PFSK-1 (cell line): ENCODE results near the gene FAM216B.

ENCODE experiments used
- FOXP2 ChIP-seq: optimal IDR thresholded peaks from 2 replicates; pipeline ENCODE3; 2011; ENCODE audit warnings: borderline replicate concordance, control low read depth, inconsistent platforms; ENCODE audit not compliant: insufficient read depth; ENCODE audit errors: extremely low read length, extremely low read depth
- POLR2AphosphoS5 ChIP-seq: IDR thresholded peaks from 2 replicates; pipeline ENCODE4 v1.6.1; 2012; ENCODE audit warnings: low read depth, mild to moderate bottlenecking, control low read depth, low read length, moderate library complexity
- REST ChIP-seq, 2 experiments: IDR thresholded peaks; 2 replicates each; pipeline versions ENCODE4 v1.6.1 to v1.8.0; 2011 to 2012; ENCODE audit warnings: low read depth in 2 of 2, low read length in 2 of 2, control low read depth in 1 of 2, inconsistent platforms in 1 of 2, mild to moderate bottlenecking in 1 of 2, moderate library complexity in 1 of 2; ENCODE audit not compliant: insufficient read depth in 1 of 2
- SIN3A ChIP-seq: IDR thresholded peaks from 2 replicates; pipeline ENCODE4 v1.6.1; 2012; ENCODE audit warnings: mild to moderate bottlenecking, low read length, moderate library complexity, borderline replicate concordance; ENCODE audit not compliant: insufficient read depth
- TAF1 ChIP-seq: IDR thresholded peaks from 2 replicates; pipeline ENCODE4 v1.6.1; 2012; ENCODE audit warnings: low read length, control low read depth, borderline replicate concordance; ENCODE audit not compliant: insufficient read depth

The FAM216B gene

GRCh38 chr13:42808341-42808940 is 27.1 kb downstream of the FAM216B start:
- no peak for TF ChIP-seq FOXP2

GRCh38 chr13:42812316-42812715 is 30.9 kb downstream of the FAM216B start:
- TF ChIP-seq FOXP2 (no peak), POLR2AphosphoS5 (no peak)

GRCh38 chr13:42814868-42815267 is 33.5 kb downstream of the FAM216B start:
- TF ChIP-seq POLR2AphosphoS5: no peak
- no peak for TF ChIP-seq SIN3A
- no peak for TF ChIP-seq FOXP2
- no peak for TF ChIP-seq TAF1
- no peak for TF ChIP-seq REST (IDR thresholded peaks at IDR 0.05; ENCODE audit: insufficient read depth in 1 of 2, low read depth in 2 of 2, low read length in 2 of 2)

GRCh38 chr13:42815681-42816080 is 34.3 kb downstream of the FAM216B start:
- TF ChIP-seq SIN3A: no peak
- TF ChIP-seq REST (IDR thresholded peaks at IDR 0.05; ENCODE audit: insufficient read depth in 1 of 2, low read depth in 2 of 2, low read length in 2 of 2): no peak
- no peak for TF ChIP-seq TAF1
- no peak for TF ChIP-seq FOXP2

GRCh38 chr13:42816538-42816937 is 35.2 kb downstream of the FAM216B start:
- TF ChIP-seq SIN3A (no peak), TAF1 (no peak), REST (IDR thresholded peaks at IDR 0.05; ENCODE audit: insufficient read depth in 1 of 2, low read depth in 2 of 2, low read length in 2 of 2) (no peak), POLR2AphosphoS5 (no peak), FOXP2 (no peak)

GRCh38 chr13:42820451-42820850 is 39.1 kb downstream of the FAM216B start:
- TF ChIP-seq POLR2AphosphoS5 (no peak), REST (IDR thresholded peaks at IDR 0.05; ENCODE audit: insufficient read depth in 1 of 2, low read depth in 2 of 2, low read length in 2 of 2) (no peak), SIN3A (no peak), FOXP2 (no peak), TAF1 (no peak)
